DMS53 (cell line): Measurements from ENCODE around the gene UBE2J2.
A peak's percentile ranks its signal among the peaks of the same experiment; 100 is the strongest.

Experiments
- DNase-seq: peaks from one replicate; lab custom pipeline; 2025; lab: John Stamatoyannopoulos, UW

UBE2J2 gene

DNA sequence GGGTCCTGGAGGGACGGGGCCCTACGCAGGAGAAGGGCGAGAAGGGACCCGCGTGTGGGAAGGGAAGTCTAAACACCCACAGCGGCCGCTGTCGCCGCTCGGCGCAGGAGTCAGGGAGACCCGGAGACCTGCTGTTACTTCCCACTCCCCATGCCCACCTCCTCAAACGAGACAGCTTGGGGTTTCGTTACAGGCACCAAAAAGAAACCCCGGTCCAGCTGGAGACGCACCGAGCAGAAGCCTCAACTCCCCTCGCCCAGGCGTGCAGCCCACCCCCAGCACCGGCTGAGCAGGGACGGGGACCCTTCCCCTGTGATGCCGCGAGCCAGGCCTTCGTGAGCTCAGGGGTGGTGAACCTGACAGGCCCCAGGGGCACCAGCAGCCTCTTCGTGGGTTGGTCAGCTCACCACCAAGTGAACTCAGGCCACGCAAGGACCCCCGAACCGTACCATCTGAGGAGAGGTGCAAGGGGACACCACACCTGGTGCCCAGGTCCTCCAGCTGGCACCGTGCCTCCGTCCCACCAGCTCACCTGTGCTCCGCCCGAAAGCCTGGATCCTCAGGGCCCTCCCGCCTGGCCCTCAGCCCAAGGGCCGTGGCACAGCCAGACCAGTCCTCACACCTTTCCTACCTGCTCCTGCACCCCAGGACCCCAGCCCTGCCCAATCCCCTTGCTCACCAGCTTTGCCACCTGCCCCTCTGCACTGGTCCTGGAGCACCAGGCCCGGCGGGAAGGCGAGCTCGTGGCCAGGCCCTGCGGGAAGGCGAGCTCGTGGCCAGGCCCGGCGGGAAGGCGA is 46.9 kb downstream of the UBE2J2 start:
- no peak for DNase-seq

DNA sequence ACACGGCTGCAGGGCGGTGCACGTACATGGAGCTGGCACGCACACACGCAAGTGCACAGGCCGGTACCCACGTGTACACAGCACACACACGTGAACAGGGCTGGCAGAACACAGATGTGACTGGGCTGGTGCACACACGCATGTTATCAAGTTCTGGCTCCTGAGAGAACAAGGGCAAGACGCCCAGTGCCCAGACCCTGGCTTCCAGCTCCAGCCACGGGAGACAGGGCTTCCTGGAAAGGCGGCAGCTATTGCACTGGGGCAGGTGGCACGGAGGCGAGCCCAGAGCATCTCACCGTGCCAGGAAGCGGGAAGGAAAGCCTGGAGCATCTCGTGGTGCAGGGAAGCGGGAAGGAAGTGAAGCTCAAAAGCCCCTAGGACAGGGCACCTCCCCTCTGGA is 47.7 kb downstream of the UBE2J2 start:
- no peak for DNase-seq

DNA sequence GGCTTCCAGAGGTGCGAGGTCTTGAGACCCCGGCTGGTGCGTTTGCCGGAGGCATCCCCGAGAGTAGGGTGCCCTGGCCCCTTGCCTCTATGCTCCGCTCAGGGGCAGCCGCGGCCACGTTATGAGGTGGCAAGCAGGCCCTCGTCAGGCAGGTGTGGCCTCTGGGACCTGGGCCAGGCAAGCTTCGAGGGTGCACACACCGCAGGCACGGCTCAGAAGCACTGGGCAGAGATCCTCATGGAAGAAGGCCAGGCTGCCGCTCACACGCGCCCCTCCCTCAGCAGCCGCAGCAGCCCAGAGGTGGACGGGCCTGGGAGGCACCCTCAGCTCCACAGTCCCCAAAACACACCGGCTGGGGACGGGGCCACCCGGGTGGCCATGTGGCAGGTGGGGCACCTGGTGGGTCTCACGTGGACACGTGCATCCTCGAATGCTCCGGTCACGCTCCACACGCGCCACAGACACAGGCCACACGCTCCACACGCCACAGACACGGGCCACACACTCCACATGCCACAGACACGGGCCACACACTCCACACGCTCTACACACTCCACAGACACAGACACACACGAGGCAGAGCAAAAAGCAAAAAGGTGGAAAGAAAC is 48.3 kb downstream of the UBE2J2 start:
- no peak for DNase-seq

DNA sequence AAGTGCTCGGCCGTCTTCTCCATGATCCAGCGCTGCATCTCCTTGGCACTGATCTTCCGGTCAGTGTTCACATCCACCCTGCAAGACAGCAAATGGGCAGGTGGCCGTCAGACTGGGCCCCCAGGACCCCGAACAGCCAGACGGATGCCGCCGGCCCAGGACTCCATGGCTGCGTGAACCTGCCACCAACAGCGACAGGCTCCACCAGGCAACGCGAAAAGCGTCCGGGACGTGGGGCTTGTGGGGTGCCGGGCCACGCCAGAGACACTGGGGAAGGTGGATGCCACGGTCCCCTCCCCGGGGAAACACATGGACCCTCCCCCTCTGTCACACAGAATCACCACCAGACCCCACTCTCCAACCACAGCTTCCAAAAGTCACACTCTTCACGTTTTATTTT is 49.8 kb downstream of the UBE2J2 start:
- DNase-seq = no peak

DNA sequence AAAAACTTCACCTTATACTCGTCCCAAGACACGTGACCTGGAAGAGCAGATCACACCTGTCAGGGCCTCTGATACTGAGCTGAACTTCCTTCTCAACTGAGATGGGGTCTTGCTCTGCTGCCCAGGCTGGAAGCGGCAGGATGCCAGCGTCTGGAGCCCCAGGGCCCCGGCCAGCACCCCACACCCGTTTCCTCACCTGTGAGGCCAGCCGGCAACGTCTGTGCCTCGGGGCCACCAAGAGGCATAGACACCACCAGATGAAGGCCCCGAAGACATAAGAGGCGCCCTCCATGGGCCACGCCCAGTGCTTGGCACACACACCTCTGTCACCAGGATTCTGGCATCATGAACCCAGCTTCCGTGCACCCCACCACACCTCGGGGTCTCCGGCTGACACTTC is 50.3 kb downstream of the UBE2J2 start:
- DNase-seq = no peak

DNA sequence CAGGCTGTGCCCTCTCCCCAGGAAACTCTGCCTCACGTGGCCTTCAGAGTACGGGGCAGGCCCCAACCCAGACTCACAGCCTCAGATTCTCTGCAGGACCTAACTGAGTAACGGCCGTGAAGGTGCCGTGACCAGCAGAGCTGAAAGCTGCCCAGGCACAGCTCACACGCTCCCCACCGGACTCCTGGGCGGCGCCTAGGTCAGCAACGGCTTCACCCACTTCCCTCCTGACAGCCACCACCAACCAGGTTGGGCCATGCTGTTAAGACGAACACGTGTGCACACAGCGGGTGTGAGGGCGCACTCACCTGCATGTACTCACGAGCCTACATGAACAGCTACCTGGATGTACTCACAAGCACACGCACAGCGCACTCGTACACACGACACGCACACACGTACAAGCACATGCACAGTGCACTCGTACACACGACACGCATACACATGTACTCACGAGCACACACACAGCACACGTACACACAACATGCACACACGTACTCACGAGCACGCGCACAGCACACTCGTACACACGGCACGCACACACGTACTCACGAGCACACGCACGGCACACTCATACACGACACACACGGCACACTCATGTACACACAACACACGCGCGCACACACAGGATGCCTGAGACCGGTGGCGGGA is 51.0 kb downstream of the UBE2J2 start:
- DNase-seq = no peak

DNA sequence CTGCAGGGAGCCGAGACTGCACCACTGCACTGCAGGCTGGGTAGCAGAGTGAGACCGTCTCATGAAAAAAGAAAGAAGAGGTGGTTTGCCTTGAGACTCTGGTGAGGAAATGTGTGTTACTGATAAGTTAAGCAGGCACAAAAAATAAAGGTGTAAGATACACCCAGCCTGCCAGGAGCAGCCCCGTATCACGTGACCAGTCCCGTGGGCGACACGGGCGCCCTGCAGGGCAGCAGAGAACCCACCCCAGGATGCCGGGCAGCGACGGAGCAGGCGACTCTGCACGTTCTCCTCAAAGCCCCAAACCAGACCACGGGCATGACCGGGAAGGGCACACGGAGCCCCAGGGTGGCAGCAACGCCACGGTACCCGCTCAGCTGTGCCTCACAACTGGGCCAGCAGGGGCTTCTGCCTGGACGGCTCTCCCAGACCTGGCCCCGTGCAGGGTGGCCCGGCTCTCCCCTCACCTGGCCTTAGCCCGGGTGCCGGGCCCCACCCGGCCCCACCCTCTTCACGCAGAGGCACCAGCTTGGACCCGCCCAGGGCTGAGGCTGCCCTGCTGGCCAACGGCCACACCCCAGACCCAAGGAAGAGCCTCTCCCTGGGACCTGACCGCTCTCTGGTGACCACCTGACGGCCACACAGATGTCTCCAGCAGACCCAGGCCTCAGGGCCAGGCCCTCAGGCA is 51.6 kb downstream of the UBE2J2 start:
- no peak for DNase-seq

DNA sequence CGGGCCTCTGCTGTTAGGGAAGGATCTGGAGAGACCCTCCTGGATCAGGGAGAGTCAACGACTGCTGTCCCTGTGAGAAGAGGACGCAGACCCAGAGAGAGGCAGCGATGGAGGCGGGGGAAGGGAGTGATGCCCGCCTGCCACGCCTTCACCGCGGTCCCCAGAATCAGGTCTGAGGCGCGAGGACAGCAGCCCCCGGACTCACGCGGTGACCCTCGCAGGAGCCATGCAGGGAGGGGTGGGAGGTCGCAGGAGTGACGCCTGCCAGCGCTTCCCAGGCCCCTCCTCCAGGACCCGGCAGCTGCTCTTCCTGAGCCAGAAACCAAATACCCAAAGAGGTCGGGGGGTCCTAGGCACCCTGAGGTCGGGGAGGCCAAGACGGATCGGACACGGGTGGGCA is 53.5 kb downstream of the UBE2J2 start:
- no peak for DNase-seq

DNA sequence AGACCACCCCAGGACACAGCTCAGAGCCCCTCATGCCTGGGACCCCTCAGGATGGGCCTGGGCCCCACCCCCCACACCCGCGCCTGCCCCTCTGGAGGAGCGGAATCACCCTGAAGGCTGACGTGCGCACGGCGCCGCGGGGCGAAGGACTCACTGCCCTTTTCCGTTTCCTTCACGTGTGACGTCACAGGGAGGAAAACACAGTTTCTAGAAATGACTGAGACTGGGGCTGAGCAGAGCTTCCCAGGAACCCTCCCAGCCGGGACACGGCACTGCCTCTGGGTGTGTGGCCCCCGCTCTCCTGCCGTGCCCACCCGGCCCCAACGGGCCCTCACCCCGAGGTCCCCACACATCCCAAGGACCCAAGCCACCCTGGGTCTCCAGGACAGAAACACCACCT is 54.3 kb downstream of the UBE2J2 start:
- no peak for DNase-seq

DNA sequence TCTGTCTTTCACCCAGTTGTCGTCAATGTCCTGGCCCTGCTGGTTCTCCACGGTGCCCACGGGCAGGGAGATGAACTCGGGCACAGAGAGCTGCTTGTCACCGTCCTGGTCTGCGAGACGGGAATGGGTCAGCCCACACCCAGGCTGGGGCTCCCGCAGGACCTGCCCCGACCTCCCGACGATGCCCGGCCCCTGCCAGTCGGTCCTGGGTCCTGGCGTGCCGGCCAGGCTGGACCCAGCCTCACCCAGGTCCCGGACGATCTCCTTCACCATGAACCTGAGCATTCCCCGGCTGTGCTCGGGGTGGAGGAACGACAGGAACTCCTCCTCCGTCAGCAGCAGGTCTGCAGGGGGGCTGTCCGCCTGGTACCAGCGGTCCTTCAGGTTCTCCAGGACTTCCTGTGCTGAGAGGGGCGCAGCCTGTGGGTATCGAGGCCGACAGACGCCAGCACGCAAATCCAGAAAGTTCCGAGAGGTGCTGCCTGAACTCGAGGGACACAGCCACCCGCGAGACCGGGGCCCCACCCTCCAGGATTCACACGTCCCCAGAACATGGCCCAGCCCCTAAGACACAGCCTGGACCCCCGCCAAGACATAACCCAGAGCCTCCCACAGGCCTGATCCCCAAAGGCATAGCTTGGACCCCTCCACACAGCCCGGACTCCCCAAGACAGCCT is 55.0 kb downstream of the UBE2J2 start:
- no peak for DNase-seq

DNA sequence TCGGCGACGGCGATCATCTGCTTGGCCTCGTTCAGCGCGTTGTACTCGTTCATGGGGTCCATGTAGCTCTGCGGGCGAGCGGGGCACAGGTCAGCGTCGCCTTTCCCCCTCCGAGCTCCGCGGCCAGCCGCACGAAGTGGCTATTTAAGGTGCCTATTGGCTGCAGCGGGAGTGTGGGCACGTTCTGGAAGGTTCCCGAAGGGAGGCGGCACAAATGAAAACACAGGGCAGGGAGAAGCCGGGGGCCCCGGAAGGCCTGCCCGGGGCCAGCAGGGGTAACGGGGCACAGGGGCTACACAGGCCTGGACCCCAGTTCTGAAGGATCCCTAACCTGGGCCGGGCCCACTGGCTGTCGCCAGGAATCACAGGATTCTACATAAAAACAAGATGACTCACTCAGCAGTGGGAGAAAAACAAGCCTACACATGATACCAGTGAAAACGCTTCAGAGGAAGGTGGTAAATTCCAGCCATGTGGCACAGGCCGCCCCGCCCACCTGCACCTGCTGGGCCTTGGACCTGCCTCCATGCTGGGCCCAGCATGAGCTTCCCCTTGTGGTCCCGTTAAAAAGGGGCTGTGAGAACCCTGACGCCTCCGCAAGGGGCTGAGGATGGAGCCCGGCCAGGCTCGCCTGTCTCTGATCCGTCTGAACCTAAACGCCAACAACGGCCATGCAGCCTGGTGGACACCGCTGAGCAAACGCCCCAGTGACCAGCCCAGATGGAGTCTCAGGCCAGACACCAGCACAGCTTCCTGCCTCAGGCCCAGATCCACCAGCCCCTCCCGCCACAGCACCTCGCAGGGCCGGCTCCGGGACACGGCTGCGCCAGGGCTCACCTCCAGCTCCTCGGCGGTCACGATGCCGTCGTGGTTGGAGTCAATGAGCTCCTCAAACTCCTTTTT is 55.8 kb downstream of the UBE2J2 start:
- DNase-seq = peak; percentile 77

DNA sequence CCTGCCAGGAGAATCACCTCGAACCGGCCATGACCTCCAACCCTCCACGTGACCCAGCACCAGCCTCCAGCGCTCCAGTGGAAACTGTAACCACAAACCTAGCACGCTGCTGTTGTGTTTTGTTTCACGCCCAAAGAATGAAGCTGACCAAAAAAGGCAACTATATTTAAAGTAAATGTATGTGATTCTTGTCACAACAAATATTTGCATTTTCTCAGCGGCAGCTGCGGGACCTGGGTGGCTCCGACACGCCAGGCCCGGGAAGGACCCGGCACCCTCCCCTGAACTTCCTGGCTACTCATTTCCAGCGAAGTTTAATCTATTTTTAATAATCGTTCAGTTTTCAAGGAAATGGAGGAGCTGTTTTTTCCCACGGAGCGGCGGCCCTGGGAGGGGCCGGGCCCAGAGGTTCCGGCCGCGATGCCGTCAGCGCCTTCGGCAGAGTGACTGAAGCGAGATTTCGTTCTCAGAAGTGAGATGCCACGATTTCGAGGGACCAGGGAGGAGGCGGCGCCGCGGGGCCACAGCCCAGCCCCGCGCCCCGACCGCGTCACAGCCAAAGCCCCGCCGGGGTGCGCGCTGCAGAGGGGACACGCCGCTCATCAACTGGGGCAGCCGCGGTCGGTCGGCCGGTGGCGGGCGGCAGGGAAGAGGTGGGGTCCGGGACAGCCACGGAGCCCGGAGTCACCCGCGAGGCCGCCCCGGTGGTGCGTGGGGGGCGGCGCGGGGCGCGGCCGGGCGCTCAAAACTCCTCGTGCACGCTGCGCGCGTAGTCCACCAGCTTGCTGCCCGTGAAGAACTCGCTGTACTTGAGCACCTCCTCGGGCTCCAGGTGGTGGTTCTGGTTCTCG is 56.7 kb downstream of the UBE2J2 start:
- DNase-seq = no peak

DNA sequence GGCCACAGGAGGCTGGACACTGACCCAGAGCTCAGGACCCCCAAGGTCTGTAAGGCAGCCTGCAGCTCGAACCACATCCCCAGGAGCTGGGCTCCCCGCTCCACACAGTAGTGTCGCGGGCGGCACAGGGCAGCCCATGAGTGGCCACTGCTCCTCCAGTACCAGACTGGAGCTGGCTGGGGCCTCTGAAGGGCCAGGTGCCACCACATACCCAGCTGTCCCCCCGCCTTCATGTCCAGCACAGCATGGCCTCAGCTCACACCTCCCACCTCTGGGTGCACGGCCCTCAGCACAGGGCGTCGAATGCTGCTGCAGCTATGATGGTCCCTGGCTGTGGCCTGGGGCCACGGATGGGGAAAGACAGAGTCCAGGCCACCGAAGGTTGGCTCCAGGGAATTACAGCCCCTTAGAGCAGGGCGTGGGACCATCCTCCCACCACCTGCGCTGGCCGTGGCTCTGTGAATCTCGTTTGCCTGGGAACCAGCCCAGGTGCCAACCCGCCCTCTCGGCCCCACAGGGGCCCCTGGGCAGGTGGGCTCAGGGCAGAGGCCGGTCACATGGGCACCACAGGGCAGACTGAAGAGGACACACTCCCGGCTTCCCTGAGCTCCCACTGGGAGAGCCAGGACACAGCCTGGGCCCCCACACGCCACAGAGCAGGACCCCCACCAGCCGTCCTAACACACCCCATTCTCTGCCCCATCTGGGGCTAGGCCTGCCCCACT is 57.6 kb downstream of the UBE2J2 start:
- DNase-seq = no peak

DNA sequence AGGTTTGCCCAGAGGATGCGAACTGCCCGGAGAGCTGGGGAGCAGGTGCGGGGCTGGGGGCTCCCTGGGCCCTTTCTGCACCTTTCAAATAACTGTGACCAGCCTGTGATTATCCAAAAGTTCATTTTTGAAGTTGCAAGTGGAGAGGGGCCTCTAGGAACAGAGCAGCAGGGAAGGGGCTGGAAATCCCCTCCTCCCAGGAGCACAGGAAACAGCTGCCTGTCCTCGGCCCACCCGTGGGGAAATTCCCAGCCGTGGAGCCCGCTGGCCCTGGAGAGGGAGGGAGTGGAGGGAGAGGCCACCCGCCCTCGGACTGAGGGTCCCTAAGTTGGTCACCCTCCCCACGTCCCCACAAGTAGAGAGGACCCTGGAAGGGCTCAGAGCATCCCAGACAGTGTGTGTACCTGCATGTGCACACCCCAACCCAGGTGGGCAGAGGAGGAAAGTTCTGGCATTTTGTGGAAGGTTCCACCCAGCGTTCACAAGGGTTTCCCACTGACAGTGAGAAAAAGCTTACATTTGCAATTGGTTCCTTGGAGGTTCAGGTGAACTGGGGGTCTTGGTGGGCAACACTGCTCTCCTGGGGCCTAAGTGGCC is 58.5 kb downstream of the UBE2J2 start:
- DNase-seq = no peak

DNA sequence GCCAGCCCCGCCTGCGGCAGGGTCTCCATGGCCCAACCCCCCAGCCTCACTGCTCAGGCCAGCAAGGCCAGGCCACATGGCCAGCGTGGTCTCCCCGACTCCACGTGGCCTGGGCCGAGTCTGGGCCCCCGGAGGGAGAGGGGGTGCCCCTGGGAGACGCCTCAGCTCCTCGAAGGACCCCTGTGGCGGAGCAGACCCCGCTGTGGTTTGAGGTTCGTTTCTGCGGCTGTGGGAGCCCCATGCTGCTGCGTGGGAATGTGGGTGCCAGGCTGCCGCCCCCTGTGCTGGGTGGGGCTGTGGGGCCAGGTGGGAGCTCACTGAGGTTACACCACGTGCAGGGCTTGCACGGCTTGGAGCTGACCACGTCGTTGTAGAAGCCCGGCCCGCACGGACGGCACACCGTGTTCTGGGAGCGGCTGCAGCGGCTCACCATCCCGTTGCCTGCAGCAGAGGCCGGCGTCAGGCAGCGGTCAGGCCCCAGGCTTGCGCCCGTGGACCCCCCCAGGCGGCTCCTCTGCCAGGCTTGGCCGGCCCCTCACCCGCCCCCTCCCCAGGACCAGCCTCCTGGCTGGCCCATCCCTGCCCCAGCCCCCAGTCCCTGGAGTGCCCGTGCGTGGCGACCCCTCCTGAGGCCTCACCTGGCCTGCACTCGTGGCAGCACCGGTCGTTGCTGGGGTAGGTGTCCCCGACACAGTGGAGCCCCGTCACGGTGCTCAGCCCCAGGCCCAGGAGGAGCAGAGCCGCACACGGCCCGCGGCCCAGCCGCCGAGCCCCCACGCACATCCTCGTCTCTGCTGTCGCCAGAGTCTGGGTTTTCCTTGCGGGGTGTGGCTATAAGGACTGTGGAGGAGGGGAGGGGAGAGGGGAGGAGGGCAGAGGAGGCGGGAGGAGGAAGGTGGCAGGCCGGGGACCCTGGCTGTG is 60.0 kb downstream of the UBE2J2 start, which contains the start of gene TNFRSF4:
Gene TNFRSF4, minus strand, starts transcription at position 809 of the 921 bp plus-strand sequence. Its CDS starts 26 bp downstream, at position 783.
- peak; percentile 55 for DNase-seq

DNA sequence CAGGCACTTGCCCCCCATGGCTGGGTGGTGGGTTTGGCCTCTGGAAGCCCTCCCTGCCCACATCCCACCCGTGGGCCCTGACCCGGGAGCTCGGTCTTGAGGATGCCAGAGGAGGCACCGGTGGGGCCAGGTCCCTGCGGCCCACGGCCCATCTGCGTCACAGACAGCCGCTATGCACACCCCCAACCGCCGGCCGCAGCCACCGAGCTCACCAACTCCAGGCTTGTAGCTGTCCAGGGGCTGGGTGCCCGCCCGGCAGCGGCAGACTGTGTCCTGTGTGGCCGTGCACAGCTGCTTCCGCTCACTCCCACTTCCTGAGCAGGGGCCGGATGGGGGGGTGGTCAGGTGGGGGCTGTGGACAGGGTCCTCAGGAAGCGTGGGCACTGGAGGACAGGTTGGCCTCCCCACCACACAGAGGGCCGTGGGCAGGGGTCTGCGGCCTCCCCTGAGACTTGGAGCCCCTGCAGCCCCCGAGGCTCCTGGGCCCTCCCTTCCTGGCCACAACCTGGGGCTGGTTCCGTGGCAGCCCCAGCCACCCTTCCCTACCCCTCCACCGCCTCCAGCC is 60.8 kb downstream of the UBE2J2 start:
- peak; percentile 66 for DNase-seq
